T47D (cell line): ENCODE measurements around the gene PLAC8.
"Not testable (repeated sequence)": the region's sequence is repeated elsewhere in the genome, so short reads cannot be mapped to it uniquely, and the experiment has no call there.

Source experiments
- DNase-seq, 2 experiments: peaks; one replicate each; pipeline versions ENCODE4 v3.0.0 to v3.0.0-alpha.2; 2011 to 2012; ENCODE audit warnings: low read depth in 1 of 2, low spot score in 1 of 2
- JUND ChIP-seq: IDR thresholded peaks from 2 replicates; pipeline ENCODE4 v1.6.1; 2012; ENCODE audit warnings: low read depth
- in situ Hi-C: cut with HindIII; loops from 2 replicates; pipeline ENCODE4 v1.10.0; 2016; ENCODE audit warnings: low sequenced_read_pairs, low pct_unique_long_range_greater_than_20kb

Gene PLAC8

DNA sequence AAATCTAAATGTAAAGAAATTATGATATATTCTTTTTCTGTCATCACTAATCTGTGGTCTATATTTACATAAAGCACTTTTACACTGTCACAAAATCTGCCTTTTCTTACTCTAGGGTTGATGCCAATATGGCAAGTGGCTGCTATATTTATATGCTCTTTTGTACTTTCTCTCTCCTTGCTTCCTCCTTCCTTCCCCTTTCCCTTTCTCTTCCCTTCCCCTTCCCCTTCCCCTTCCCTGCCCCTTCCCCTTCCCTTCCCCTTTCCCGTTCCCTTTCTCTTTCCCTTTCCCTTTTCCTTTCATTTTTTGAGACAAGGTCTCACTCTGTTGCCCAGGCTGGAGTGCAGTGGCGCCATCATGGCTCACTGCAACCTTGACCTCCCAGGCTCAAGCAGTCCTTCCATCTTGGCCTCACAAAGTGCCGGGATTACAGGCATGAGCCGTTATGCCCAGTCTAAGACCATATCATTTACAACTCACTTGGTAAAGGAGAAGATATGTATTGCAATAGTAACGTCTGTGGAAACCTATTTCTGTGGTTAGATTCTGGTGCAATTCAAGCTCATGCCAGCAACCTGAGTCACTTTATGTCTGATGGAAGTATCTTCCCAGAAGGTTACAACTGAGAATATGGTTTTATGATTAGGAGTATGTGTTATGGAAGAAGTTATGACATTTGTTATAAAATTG lies 13.9 kb upstream of the PLAC8 start:
- in situ Hi-C loops, result no loop called here
- no peak for TF ChIP-seq JUND
- DNase-seq, result no peak

DNA sequence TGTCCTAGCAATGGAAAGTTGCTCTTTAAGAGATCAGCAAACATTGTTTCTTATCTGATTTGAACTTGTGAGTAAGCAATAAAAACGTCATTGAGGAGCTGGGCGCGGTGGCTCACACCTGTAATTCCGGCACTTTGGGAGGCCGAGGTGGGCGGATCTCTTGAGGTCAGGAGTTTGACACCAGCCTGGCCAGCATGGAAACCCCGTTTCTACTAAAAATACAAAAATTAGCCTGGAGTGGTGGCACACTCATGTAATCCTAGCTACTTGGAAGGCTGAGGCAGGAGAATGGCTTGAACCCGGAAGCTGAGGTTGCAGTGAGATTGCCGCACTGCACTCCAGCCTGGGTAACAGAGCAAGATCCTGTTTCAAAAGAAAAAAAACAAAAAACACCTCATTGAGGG lies 11.2 kb upstream of the PLAC8 start:
- in situ Hi-C loops, result no loop called here
- no peak for TF ChIP-seq JUND

DNA sequence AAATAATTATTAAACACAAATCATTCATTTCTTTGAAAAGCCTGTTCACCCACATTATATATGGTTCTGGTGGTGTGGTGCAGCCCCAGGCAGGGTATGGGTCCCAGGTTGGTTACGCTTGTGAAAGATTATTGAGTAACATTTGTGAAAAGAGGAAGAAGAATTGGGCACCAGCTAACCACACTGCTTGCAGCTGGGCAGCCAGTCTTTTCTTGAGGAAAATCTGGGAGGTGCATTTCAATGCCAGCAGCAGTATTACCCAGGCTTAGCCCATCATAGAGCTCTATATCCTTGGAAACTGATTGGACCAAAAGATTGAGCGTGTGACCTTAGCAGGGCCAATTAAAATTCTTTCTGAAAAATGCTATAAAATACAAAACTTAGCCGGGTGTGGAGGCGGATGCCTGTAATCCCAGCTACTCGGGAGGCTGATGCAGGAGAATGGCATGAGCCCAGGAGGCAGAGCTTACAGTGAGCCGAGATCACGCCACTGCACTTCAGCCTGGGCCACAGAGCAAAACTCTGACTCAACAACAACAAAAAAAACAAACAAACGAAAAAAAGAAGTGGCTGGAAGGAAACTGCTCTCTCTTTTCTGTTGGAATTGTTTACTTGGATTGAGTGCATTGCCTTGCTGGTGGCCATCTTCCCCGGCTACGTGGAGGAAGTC lies 9.7 kb upstream of the PLAC8 start:
- TF ChIP-seq JUND, result no peak
- in situ Hi-C loops, result no loop called here
- no peak for DNase-seq

More for the DNA sequence above, 11.2 kb upstream of the PLAC8 start:
- no peak for DNase-seq

DNA sequence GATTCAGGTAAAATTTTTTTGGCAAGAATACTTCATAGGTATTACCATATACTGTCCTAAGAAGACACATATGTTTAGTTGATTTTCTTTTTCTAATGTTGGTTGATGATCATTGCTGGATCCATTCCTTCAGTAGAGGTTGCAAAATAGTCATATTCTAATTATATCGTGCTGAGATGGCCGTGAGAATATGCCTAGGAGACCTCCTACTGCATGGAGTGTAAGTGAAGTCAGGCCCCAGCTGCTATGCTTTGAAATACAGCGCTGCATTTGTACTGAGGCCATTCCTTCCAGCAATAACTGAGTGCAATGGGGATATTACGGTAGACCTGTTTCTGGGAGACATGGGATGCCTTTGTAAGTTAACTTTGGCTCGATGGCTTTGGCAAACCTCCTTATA lies 6.7 kb upstream of the PLAC8 start:
- DNase-seq, result no peak
- no peak for TF ChIP-seq JUND
- in situ Hi-C loops, result no loop called here

DNA sequence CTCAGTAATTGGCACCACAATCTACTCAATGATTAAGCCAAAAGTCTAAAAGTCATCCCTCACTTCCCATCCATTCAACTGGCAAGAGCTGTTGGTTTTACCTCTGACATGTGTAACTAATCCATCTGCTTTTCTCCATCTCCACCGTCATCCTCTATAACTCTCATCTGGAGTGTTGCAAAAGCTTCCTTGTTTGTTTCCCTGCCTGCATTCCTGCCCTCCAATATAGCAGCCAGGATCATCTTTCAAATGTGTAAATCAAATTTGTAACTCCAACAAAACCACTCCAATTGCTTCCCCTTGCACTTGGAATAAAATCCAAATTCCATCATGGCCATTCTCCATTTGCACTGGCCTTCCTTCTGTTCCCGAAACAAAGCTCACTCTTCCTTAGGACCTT lies 4.3 kb upstream of the PLAC8 start:
- no peak for DNase-seq
- in situ Hi-C loops, result no loop called here
- TF ChIP-seq JUND, result no peak

DNA sequence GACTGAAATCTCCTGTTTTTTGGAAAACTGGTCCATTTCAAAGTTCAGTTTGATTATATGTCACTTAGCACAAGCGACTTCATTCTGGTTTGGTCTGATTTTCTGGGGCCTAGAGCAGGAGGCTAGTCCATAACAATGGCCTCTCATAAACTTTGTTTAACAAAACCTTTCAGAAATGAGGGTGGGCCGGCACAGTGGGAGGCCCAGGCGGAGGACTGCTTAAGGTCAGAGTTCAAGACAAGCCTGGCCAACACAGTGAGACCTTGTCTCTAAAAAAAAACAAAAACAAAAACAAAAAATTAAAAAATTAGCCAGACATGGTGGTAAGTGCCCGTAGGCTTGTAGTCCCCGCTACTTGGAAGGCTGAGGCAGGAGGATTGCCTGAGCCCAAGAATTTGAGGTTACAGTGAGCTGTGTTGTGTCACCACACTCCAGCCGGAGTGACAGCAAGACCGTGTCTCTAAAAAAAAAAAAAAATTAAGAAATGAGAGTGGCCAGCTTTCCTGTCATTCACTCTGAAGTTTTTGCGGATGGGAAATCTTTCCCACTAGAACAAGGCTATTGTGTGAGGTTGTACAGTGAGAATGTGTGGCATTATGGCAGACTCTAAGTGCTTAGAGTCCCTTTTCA lies 1.2 kb upstream of the PLAC8 start:
- no peak for TF ChIP-seq JUND
- in situ Hi-C loops, result no loop called here
- no peak for DNase-seq

DNA sequence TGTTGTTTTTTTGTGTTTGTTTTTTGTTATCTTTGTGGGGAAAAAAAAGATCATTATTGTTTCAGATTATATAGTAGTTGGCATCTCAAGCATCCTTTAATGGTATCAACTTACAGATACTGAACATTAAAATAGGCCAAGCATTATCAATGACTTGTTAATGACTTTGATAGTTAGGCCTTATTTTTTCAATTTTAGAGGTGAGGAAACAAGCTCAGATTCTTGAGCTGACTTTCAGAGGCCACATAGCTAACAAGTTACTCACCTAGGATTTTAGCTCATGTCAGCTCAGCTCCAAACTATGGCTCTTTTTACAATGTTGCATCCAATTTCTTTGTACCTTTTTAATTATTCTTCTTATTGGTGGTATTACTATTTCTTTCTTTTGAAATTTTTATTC lies 471 bp upstream of the PLAC8 start:
- no peak for DNase-seq
- no peak for TF ChIP-seq JUND
- in situ Hi-C loops, result no loop called here

DNA sequence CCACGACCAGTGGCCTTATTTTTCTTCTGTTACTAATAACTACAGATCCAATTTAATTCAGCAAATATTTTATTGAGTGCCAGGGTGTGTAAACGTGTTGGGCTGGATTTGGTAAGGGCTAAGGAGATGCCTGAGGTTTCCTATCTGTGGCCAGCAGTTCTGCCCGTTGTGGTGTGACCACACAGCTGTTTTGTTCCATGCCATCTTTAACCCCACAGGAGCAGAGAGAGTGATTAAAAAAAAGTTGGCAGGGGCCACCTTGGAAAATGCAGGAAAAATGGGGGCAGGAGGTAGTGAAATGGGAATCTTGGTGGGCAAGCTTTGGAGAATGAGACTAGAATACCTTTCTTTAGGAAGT lies 1.1 kb downstream of the PLAC8 start:
- no peak for TF ChIP-seq JUND
- in situ Hi-C loops, result no loop called here
- no peak for DNase-seq

DNA sequence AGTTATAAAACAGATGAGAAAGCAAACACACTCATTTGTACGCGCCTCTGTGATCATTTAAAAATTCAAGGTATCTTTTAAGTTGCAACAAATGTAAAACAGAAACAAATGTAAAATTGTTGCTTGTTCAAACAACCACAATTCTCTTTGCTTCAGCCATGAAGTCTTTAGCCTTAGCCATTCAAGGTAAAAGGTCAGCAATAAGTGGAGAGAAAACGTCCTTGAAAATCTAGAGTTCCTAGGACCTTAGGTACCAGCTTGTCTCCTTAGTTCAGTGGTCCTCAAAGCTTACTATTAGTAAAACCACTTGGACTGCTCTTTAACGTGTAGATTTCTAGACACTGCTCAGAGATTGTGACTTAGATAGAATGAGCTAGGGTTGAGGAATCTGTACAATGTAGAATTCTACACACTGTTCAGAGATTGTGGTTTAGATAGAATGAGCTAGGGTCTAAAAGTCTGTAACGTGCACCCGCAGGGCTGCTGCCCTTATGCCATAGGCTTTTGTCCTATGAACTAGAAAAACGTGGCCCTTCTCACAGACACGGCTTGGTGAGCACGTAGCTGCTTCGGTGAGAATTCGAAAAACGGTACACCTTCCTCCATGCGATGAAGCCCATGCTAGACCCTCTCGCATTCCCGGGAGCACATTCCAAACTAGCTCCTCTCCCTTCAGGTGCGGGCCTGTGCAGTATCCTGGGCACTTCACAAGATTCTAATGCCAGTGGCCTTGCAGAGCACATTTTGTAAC lies 1.7 kb downstream of the PLAC8 start:
- peak in 1 of 2 experiments; percentile 44 for DNase-seq
- in situ Hi-C loops, result no loop called here
- no peak for TF ChIP-seq JUND

DNA sequence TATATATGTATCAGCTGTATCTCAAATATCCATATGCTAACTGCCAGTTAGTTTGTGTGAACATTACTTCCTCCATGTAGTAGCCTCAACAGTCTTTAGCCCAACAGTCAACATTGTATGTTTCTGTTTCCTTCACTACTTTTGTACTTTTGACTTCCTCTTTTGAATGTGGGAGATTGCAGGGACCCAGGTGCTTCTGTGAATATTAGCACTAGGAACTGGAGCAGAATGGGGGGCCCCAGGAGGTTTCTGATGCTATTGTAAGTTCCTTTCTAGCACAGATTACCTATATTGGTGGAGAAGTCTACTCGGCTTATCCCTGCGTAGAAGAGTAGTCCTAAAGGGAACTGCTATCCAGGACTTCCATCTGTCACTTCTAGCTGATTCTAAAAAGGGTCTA lies 2.3 kb downstream of the PLAC8 start:
- no peak for DNase-seq
- no peak for TF ChIP-seq JUND

DNA sequence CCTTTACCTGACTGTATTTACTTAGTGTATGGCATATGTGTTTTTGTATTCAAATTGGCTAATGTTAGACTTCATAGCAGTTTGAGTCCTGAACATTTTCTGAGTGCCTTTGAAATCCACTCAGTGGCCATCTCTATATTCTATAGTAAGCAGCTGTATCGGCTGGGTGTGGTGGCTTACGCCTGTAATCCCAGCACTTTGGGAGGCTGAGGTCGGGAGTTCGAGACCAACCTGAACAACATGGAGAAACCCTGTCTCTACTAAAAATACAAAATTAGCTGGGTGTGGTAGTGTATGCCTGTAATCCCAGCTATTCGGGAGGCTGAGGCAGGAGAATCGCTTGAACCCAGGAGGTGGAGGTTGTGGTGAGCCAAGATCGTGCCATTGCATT lies 2.8 kb downstream of the PLAC8 start:
- in situ Hi-C loops, DNase-seq: not testable (repeated sequence)

More for the DNA sequence above, 2.3 kb downstream of the PLAC8 start:
- in situ Hi-C loops, result no loop called here

DNA sequence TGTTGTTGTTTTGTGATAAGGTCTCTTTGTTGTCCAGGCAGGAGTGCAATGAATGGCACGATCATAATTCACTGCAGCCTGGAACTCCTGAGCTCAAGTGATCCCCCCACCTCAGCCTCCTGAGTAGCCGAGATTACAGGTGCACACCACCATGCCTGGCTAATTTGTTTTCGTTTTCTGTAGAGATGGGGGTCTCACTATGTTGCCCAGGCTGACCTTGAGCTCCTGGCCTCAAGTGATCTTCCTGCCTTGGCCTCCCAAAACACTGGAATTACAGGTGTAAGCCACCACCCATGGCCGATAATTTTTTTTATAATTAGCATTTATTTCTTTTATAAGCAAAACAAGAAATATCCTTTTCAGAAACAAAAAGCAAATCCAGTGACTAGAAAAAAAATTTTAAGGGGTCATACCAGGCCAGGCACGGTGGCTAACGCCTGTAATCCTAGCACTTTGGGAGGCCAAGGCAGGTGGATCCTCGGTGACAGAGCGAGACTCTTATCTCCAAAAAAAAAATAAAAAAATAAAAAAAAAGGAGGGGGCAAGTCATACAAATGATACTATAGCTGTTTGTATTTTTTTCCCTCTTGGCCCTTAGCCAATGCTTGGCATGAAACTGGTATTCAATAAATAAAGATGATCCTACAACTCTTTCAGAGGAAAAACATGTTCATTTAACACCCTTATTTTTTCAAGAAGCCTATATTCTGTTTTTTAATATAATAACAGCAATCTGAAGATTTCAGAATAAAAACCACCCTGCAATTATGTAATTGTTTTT lies 3.4 kb downstream of the PLAC8 start:
- TF ChIP-seq JUND, result no peak
- in situ Hi-C loops, result no loop called here
- DNase-seq, result no peak
